Measurements from ENCODE around the gene RPRD1B. TPM values are rescaled to one million over a fixed set of nuclear protein-coding genes. Genes with fewer than 3 reads are reported as not detected.

The RPRD1B gene
- total and polyA plus RNA-seq, 2 of the 13 experiments (the other 11 are each of a cell fraction or from before 2014, with no cell fraction given) = 31.1 to 41.5 TPM

- TF ChIP-seq HHEX (CRISPR knock-in tag; IDR thresholded peaks at IDR 0.05) (no peak), ZNF432 (CRISPR knock-in tag; IDR thresholded peaks at IDR 0.05; ENCODE audit: borderline replicate concordance) (no peak), ZSCAN25 (CRISPR knock-in tag; IDR thresholded peaks at IDR 0.05) (peak; percentile 58; the same call in 1 of the 2 replicates), PTBP1 (IDR thresholded peaks at IDR 0.05; ENCODE audit: low read depth, low read length, poor library complexity, severe bottlenecking) (no peak), DMTF1 (CRISPR knock-in tag; IDR thresholded peaks at IDR 0.05) (no peak), SOX6 (IDR thresholded peaks at IDR 0.05) (no peak), SOX6 (CRISPR knock-in tag; IDR thresholded peaks at IDR 0.05) (peak; percentile 70), POLR2AphosphoS2 (IDR thresholded peaks at IDR 0.05; ENCODE audit: low read depth, low read length) (no peak), ZBTB42 (CRISPR knock-in tag; IDR thresholded peaks at IDR 0.05) (no peak), ZBED4 (CRISPR knock-in tag; IDR thresholded peaks at IDR 0.05; ENCODE audit: borderline replicate concordance) (no peak), FOXA3 (CRISPR knock-in tag; IDR thresholded peaks at IDR 0.05) (peak; percentile 55), ZNF784 (CRISPR knock-in tag; IDR thresholded peaks at IDR 0.05; ENCODE audit: borderline replicate concordance) (peak; percentile 62; the same call in 1 of the 2 replicates)
- TF ChIP-seq, protein P1, sequence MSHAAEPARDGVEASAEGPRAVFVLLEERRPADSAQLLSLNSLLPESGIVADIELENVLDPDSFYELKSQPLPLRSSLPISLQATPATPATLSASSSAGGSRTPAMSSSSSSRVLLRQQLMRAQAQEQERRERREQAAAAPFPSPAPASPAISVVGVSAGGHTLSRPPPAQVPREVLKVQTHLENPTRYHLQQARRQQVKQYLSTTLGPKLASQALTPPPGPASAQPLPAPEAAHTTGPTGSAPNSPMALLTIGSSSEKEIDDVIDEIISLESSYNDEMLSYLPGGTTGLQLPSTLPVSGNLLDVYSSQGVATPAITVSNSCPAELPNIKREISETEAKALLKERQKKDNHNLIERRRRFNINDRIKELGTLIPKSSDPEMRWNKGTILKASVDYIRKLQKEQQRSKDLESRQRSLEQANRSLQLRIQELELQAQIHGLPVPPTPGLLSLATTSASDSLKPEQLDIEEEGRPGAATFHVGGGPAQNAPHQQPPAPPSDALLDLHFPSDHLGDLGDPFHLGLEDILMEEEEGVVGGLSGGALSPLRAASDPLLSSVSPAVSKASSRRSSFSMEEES (CRISPR knock-in tag; IDR thresholded peaks at IDR 0.05) = 0 out of 2 replicates have a peak, but pooled peaks have one; percentile 1
- TF ChIP-seq, protein P2, sequence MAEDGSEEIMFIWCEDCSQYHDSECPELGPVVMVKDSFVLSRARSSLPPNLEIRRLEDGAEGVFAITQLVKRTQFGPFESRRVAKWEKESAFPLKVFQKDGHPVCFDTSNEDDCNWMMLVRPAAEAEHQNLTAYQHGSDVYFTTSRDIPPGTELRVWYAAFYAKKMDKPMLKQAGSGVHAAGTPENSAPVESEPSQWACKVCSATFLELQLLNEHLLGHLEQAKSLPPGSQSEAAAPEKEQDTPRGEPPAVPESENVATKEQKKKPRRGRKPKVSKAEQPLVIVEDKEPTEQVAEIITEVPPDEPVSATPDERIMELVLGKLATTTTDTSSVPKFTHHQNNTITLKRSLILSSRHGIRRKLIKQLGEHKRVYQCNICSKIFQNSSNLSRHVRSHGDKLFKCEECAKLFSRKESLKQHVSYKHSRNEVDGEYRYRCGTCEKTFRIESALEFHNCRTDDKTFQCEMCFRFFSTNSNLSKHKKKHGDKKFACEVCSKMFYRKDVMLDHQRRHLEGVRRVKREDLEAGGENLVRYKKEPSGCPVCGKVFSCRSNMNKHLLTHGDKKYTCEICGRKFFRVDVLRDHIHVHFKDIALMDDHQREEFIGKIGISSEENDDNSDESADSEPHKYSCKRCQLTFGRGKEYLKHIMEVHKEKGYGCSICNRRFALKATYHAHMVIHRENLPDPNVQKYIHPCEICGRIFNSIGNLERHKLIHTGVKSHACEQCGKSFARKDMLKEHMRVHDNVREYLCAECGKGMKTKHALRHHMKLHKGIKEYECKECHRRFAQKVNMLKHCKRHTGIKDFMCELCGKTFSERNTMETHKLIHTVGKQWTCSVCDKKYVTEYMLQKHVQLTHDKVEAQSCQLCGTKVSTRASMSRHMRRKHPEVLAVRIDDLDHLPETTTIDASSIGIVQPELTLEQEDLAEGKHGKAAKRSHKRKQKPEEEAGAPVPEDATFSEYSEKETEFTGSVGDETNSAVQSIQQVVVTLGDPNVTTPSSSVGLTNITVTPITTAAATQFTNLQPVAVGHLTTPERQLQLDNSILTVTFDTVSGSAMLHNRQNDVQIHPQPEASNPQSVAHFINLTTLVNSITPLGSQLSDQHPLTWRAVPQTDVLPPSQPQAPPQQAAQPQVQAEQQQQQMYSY (CRISPR knock-in tag; IDR thresholded peaks at IDR 0.05) = no peak
- TF ChIP-seq, protein P3, sequence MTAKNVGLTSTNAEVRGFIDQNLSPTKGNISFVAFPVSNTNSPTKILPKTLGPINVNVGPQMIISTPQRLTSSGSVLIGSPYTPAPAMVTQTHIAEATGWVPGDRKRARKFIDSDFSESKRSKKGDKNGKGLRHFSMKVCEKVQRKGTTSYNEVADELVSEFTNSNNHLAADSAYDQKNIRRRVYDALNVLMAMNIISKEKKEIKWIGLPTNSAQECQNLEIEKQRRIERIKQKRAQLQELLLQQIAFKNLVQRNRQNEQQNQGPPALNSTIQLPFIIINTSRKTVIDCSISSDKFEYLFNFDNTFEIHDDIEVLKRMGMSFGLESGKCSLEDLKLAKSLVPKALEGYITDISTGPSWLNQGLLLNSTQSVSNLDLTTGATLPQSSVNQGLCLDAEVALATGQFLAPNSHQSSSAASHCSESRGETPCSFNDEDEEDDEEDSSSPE (CRISPR knock-in tag; IDR thresholded peaks at IDR 0.05) = peak; percentile 72
These were observed 49.3 kb upstream of the RPRD1B start (continued) for GRCh38 chr20:37984018-37984785.
